ENCODE results near the gene CREB5. TPM values are rescaled to one million over a fixed set of nuclear protein-coding genes. Genes with fewer than 3 reads are reported as not detected.

Gene CREB5
- total RNA-seq, 1 experiment from 2014 or later: 5.2 TPM

GRCh38 chr7:28871077-28871476 is 458.8 kb downstream of the CREB5 start:
- H3K4me3 ChIP-seq (ENCODE audit: low read length): no peak overlapping the region
- POLR2A ChIA-PET (ENCODE audit: unreplicated experiment): interaction anchor here (0.6 kb wide), 1 partner anchor 406 kb away, joined by 3 read pairs; no protein-coding TSS in a partner anchor
- no peak overlapping the region for H3K9ac ChIP-seq (ENCODE audit: low read length)
- H3K36me3 ChIP-seq (ENCODE audit: low read depth, low read length): no peaks in the 10 kb centered on the region
- H4K20me1 ChIP-seq (ENCODE audit: low read length): no peaks in the 10 kb centered on the region
- H3F3A ChIP-seq (ENCODE audit: low read length, unreplicated experiment): no peaks in the 10 kb centered on the region
- H3K9me3 ChIP-seq (ENCODE audit: low read length): no peaks in the 10 kb centered on the region
- no peaks in the 10 kb centered on the region for H3K27me3 ChIP-seq (ENCODE audit: low read length)
- no peak overlapping the region for H3K27ac ChIP-seq (ENCODE audit: low read length)
- H3K9me2 ChIP-seq (replicated peaks; ENCODE audit: low read length): no peaks in the 10 kb centered on the region
- H3K4me2 ChIP-seq (ENCODE audit: low read length): no peak overlapping the region
- CTCF ChIA-PET: no interaction called here
- no peak for DNase-seq
- H3K4me1 ChIP-seq (ENCODE audit: insufficient read depth, low read length): peaks cover 16% of the 10 kb centered on the region
- TF ChIP-seq EZH2 (IDR thresholded peaks at IDR 0.05; ENCODE audit: low read length, unreplicated experiment) (no peak), EZH2phosphoT487 (IDR thresholded peaks at IDR 0.05; ENCODE audit: borderline replicate concordance, low read length) (no peak), CTCF (conservative IDR thresholded peaks at IDR 0.05; ENCODE audit: low read depth, low read length) (no peak)
- no peaks in the 10 kb centered on the region for H3K79me2 ChIP-seq (ENCODE audit: low read length)
- BruUV-seq (replicated peaks): no TSS peak
- intact Hi-C loops (cut with micrococcal nuclease): no loop called here
- ATAC-seq: no peak
- H2AFZ ChIP-seq (ENCODE audit: low read length): no peak overlapping the region

- CTCF ChIA-PET: no interaction called here
- peak overlapping the region; percentile 51; the same call in 1 of the 2 replicates for H2AFZ ChIP-seq (ENCODE audit: low read length)
Measured at GRCh38 chr7:28871631-28872030, 459.3 kb downstream of the CREB5 start.

More at GRCh38 chr7:28871631-28872030, 459.3 kb downstream of the CREB5 start:
- Histone ChIP-seq H3K27me3 (ENCODE audit: low read length) (no peaks in the 10 kb centered on the region), H4K20me1 (ENCODE audit: low read length) (no peaks in the 10 kb centered on the region), H3K4me3 (ENCODE audit: low read length) (no peak overlapping the region), H3K36me3 (ENCODE audit: low read depth, low read length) (no peaks in the 10 kb centered on the region), H3K9me2 (replicated peaks; ENCODE audit: low read length) (no peaks in the 10 kb centered on the region), H3K79me2 (ENCODE audit: low read length) (no peaks in the 10 kb centered on the region), H3F3A (ENCODE audit: low read length, unreplicated experiment) (no peaks in the 10 kb centered on the region), H3K4me1 (ENCODE audit: insufficient read depth, low read length) (peaks cover 10% of the 10 kb centered on the region), H3K9ac (ENCODE audit: low read length) (no peak overlapping the region), H3K9me3 (ENCODE audit: low read length) (no peaks in the 10 kb centered on the region), H3K4me2 (ENCODE audit: low read length) (peak overlapping the region; percentile 47; the same call in 1 of the 2 replicates), H3K27ac (ENCODE audit: low read length) (peak overlapping the region; percentile 20; the same call in 1 of the 2 replicates)
- POLR2A ChIA-PET (ENCODE audit: unreplicated experiment): no interaction called here
- no peak for TF ChIP-seq EZH2phosphoT487 (IDR thresholded peaks at IDR 0.05; ENCODE audit: borderline replicate concordance, low read length)
- TF ChIP-seq CTCF (conservative IDR thresholded peaks at IDR 0.05; ENCODE audit: low read depth, low read length): no peak
- TF ChIP-seq EZH2 (IDR thresholded peaks at IDR 0.05; ENCODE audit: low read length, unreplicated experiment): no peak
- intact Hi-C loops (cut with micrococcal nuclease): no loop called here
- DNase-seq (no peak), ATAC-seq (no peak)
- BruUV-seq (replicated peaks): no TSS peak

All from PC-3 (cell line).